HUDEP-2 (cell line): ENCODE measurements around the gene STAT5B.
"Not testable (repeated sequence)": the region's sequence is repeated elsewhere in the genome, so short reads cannot be mapped to it uniquely, and the experiment has no call there.

ENCODE experiments used
- DNase-seq, 76 experiments: peaks; one replicate each; lab custom pipeline; 2025; ENCODE audit not compliant: unreplicated experiment in 76 of 76; lab: John Stamatoyannopoulos, UW

Gene STAT5B

GRCh38 chr17:42241871-42242270 lies 34.3 kb downstream of the STAT5B start:
- no peak for DNase-seq

DNA sequence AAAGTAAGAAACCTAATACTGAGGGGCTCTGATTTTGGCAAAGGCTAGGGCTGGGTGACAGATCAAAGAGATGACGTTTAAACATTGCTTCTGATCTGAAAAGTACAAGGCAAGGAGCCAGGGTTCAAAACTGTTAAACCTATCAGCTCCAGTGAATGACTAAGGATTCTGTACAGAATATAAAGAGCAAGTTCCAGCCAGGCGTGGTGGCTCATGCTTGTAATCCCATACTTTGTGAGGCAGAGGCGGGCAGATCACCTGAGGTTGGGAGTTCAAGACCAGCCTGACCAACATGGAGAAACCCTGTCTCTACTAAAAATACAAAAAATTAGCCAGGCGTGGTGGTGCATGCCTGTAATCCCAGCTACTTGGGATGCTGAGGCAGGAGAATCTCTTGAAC lies 35.3 kb downstream of the STAT5B start:
- DNase-seq, result not testable (repeated sequence)

GRCh38 chr17:42240201-42240600 lies 36.0 kb downstream of the STAT5B start:
- DNase-seq, result no peak

GRCh38 chr17:42239576-42239975 lies 36.6 kb downstream of the STAT5B start:
- DNase-seq, result not testable (repeated sequence)

GRCh38 chr17:42236760-42237159 lies 39.4 kb downstream of the STAT5B start:
- DNase-seq, result no peak

DNA sequence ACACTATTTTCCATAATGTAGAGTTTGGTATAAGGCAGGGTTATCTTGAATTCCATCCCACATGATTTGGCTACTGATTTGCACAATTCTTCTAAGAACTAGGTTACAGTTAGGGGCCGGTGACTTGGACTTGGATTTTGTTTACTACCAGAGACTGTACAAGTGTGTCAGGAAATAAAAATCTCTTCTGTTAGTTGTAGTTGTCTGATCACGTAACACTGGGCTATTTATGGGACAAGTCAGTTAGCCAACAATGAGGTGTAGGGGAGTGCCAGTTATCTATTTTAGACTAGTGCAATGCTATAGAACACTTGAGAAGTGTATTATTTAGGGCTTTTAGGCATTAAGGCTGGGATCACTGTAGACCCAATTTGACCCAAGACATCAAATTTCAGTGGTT lies 42.2 kb downstream of the STAT5B start:
- no peak for DNase-seq

DNA sequence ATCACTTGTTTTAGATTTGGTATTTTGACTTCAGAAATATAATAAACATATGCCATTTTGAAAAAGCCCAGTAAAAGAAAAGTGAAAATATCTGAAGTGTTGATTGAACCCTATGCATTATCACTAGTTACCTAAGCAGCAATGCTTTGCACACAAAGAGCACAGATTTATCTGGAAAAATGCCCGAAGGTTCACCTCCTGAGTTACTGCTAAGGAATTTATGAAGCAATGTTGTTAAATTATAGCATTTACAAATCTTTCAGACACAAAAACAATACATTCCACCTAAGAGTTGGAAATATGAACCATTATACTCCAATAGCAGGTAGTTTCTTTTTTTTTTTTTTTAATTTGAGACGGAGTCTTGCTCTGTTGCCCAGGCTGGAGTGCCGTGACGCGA lies 43.0 kb downstream of the STAT5B start:
- no peak for DNase-seq

DNA sequence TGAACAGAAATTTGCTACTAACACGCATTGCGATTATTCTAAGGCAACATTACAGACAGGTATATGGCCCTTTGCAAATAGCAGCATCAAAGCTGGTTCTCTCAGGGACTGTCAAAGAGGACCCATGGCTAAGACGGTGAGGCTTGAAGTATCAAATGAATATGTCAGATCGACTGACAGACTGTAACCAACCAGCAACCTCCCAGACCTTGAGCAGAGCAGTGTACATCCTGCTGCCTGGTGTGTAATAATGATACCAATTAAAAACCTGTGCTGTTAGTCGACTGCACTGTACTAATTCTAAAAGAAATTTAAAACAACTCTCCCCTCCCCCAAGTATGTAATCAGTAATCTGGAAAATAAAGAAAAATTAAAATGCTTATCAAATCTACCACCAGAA lies 46.0 kb downstream of the STAT5B start:
- DNase-seq, result no peak

DNA sequence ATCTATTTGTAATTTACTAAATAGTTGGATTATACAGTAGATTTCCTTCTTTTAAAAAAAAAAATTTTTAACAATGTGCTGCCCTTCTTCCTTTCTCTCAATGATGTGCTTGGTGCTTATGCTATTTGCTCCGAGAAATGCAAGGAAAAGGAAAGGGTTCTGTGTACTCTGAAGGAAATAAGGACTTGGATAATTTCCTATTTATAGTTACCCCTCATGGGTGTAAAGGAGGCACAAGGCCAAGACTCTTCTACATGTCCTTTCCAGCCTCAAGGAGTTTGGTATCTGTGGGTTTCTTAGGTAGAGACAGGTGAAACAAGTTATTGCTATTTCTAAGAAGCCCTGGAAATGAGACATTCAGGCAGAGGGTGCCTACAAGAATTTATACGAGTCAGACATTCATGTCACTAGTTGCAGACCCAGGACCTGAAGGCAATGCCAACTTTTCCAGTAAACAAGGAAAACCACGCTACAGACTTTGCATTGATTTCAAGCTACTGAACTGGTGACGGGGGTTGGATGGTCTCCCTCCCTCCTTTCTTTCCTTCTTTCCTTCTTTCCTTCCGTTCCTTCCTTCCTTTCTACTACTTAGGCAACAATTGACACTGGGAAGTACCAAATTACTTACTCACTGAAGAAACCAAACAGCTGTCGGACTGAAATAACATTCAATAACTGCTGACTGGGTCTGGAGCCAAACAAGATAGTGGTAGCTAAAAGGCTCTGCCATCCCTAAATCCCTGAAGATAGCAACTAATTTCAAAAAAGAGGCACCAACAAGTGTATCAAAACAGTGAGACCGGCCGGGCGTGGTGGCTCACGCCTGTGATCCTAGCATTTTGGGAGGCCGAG lies 48.1 kb downstream of the STAT5B start:
- no peak for DNase-seq

- DNase-seq, result no peak
Measured at GRCh38 chr17:42225646-42226045, 50.5 kb downstream of the STAT5B start.

DNA sequence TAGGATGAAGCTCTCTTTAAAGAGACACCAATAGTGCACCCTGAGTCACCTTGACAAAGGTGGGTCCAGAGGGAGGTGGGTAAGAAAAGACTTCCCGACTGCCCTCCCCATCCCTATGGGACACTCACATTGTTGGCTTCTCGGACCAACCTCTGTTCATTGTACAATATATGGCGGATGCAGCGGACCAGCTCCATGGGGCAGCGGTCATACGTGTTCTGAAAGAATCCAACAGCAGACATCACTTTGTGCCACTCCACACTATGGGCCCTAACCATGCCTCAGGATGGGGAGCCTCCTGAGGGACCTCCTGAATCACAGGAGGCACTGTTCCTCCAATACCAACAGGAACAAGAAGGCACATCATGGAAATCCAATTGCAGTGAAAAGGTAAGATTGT lies 51.5 kb downstream of the STAT5B start:
- no peak for DNase-seq

DNA sequence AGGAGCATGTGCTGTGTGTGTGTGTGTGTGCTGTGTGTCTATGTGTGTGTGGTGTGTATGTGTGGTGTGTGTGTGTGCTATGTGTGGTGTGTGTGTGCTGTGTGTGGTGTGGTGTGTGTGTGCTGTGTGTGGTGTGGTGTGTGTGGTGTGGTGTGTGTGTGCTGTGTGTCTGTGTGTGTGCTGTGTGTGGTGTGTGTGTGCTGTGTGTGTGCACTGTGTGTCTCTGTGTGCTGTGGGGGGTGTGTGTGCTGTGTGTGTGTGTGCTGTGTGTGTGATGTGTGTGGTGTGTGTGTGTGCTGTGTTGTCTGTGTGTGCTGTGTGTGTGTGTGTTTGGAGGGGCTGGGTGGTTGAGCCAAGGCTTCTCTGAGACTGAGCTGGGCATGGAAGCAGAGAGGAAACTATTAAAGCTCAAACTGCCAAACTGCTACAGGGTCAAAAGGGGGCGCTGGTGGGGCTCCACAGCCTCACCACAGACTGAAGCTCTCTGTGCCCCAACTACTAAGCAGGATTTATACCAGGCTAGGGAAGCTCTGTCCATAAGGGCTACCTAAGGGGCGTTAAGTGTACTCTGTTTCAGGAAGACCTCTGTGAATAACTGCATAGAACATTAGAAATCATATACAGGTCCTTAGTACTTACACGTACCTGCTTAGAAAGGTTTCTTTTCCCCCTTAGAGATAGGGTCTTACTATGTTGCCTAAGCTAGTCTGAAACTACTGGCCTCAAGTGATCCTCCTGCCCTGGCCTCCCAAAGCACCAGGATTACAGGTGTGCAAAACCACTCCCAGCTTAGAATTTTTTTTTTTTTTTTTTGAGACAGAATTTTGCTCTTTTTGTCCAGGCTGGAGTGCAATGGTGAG lies 54.1 kb downstream of the STAT5B start:
- peak in 47 of 76 experiments; percentile 3 to 65 (median 30) for DNase-seq

- DNase-seq, result not testable (repeated sequence)
Measured at GRCh38 chr17:42219280-42219679, 56.9 kb downstream of the STAT5B start.

GRCh38 chr17:42214156-42214555 lies 62.0 kb downstream of the STAT5B start:
- DNase-seq, result no peak

DNA sequence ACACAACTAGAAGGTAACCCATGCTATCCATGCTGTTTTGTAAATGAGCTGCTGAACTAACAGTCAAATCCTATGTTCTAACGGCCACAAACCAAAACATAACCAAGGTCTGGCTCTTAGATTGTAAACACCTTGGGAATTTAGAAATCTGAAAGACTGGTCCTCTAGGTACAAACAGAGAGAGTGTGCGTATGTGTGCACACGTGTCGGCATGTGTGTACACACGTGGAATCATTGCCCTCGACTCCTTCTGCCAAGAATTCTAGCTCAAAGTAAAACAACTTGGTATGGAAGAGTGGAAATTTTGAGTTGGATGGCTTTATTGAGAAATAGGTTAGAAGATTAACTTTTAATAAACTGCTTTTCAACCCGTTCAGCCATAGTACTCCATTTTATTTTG lies 63.8 kb downstream of the STAT5B start:
- no peak for DNase-seq

GRCh38 chr17:42211921-42212341 lies 64.3 kb downstream of the STAT5B start:
- not testable (repeated sequence) for DNase-seq

DNA sequence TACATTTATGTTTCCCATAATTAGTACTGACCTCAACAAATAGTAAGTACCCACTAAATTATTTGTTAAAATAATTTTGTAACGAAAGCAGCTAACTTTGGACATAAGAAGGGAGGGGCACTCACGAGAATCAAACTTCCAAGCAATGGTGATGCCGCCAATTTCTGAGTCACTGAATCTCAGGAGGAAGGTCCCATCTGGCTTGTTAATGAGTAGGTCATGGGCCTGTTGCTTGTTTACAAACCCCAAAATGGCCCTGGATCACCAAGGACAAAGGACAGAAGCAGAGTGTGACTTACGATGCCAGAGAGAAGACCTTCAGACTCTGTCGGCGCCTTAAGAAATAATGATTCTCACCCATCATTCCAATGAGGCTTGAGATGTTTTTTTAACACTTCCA lies 66.1 kb downstream of the STAT5B start:
- DNase-seq, result no peak

DNA sequence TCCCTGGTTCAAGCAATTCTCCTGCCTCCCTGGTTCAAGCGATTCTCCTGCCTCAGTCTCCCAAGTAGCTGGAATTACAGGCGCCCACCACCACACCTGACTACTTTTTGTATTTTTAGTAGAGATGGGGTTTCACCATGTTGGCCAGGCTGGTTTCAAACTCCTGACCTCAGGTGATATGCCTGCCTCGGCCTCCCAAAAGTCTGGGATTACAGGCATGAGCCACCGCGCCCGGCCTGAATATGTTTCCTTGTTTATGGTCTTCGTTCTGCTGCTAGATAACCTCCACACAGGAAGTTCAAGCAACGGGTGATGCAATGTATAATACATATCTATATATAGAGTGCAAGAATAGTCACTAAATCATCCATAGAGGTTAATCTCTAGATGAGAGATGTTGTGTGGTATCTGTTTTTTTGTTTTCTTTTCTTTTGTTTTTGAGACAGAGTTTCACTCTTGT lies 70.0 kb downstream of the STAT5B start:
- not testable (repeated sequence) for DNase-seq

DNA sequence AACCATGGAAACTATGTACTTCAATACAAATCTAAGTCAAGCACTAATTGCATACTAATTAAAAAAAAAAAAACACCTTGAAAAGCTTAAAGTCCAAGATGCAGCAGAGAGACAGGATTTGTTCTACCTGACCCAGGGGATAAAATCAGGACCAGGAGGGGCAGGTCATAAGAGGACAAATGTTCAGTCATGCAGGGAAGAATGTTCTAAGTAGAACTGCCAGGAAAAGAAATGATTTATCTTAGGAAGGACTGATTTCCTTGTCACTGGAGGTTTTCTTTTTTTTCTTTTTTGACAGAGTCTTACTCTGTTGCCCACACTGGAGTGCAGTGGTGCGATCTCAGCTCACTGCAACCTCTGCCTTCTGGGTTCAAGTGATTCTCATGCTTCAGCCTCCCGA lies 72.8 kb downstream of the STAT5B start:
- no peak for DNase-seq

DNA sequence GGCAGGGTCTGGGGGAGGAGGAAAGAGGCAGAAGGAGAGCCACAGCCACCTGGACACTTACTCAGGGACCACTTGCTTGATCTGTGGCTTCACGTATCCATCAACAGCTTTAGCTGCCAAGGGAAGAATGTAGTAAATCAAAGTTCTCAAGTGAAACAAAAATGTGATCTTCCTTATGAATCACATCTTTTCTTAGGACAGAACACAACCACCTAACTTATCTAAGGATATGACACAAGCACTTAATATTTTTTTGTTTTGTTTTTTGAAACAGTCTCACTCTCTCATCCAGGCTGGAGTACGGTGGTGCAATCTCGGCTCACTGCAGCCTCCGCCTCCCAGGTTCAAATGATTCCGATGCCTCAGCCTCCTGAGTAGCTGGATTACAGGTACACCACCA lies 73.5 kb downstream of the STAT5B start:
- no peak for DNase-seq

GRCh38 chr17:42202159-42202558 lies 74.0 kb downstream of the STAT5B start:
- DNase-seq, result no peak

GRCh38 chr17:42201458-42201772 lies 74.8 kb downstream of the STAT5B start:
- no peak for DNase-seq
